GM12891 (cell line): ENCODE measurements around the gene ZNF300.
"Not testable (repeated sequence)": the region's sequence is repeated elsewhere in the genome, so short reads cannot be mapped to it uniquely, and the experiment has no call there.

Source experiments
- DNase-seq: peaks from one replicate; pipeline ENCODE4 v3.0.0; 2011; ENCODE audit warnings: low spot score; ENCODE audit not compliant: insufficient read length
- FAIRE-seq: peaks from 2 replicates; lab custom pipeline; 2011; peaks lifted over from hg19 to GRCh38; lab: Jason Lieb, UNC
- PAX5 ChIP-seq: IDR thresholded peaks from 2 replicates; pipeline ENCODE4 v1.6.1; 2011; ENCODE audit warnings: low read length, moderate library complexity, mild to moderate bottlenecking; ENCODE audit not compliant: insufficient read depth, severe bottlenecking
- POLR2A ChIP-seq: IDR thresholded peaks from 2 replicates; pipeline ENCODE4 v1.6.1; 2011; ENCODE audit warnings: low read depth, low read length, control low read depth
- POLR2AphosphoS5 ChIP-seq: IDR thresholded peaks from 2 replicates; pipeline ENCODE4 v1.6.1; 2011; ENCODE audit warnings: low read depth, low read length, control low read depth
- POU2F2 ChIP-seq: IDR thresholded peaks from 2 replicates; pipeline ENCODE4 v1.6.1; 2011; ENCODE audit warnings: low read depth, mild to moderate bottlenecking, control low read depth, low read length, moderate library complexity
- SPI1 ChIP-seq: IDR thresholded peaks from 2 replicates; pipeline ENCODE4 v1.6.1; 2011; ENCODE audit warnings: low read depth, low read length, control low read depth
- TAF1 ChIP-seq: IDR thresholded peaks from 2 replicates; pipeline ENCODE4 v1.6.1; 2011; ENCODE audit warnings: low read depth, low read length, control low read depth

ZNF300 gene

DNA sequence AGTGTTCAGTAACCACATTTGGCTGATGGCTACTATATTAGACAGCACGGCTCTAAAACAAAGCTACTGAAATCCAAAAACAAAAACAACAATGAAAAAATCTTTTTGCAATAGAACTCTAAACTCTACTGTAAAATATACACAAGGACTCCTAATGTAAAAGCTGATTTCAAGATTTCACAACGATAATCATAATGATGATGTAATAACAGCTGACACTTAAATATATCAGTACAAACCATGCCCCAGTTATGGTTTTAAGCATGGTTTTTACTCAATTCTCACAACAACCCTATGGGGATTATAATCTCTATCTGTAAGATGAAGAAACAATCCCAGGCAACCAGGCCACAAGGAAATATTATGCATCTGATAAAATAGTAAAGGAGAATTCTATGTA is 3.3 kb downstream of the ZNF300 start:
- DNase-seq (no peak), FAIRE-seq (no peak)
- TF ChIP-seq POLR2AphosphoS5, result no peak
- no peak for TF ChIP-seq PAX5
- TF ChIP-seq SPI1, result no peak
- no peak for TF ChIP-seq POU2F2
- TF ChIP-seq POLR2A, result no peak
- no peak for TF ChIP-seq TAF1

DNA sequence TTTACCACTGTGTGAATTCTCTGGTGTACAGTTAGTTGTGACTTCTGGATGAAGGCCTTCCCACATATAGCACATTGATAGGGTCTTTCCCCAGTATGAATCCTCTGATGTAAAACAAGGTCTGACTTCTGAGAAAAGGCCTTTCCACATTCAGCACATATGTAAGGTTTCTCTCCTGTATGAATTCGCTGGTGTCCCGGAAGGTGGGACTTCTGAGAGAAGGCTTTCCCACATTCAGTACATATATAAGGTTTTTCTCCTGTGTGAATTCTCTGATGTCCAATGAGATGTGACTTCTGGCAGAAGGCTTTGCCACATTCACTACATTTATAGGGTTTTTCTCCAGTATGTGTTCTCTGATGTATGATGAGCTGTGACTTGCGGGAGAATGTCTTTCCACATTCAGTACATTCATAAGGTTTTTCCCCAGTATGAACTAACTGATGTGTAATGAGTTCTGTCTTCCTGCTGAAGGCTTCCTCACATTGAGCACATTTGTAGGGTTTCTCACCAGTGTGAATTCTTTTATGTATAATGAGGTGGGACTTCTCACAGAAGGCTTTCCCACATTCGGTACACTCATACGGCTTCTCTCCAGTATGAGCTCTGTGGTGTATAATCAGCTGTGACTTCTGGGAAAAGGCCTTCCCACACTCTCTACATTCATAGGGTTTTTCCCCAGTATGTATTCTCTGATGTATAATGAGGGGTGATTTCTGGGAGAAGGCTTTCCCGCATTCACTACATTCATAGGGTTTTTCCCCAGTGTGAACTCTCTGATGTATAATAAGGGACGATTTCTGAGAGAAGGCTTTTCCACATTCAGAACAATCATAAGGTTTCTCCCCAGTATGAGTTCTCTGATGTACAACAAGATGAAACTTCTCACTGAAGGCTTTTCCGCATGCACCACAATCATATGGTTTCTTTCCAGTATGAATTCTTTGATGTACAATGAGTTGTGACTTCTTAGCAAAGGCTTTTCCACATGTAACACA is 9.1 kb downstream of the ZNF300 start:
- no peak for FAIRE-seq
- no peak for DNase-seq
- TF ChIP-seq POU2F2 (no peak), SPI1 (no peak), POLR2A (no peak), TAF1 (no peak), POLR2AphosphoS5 (no peak)

DNA sequence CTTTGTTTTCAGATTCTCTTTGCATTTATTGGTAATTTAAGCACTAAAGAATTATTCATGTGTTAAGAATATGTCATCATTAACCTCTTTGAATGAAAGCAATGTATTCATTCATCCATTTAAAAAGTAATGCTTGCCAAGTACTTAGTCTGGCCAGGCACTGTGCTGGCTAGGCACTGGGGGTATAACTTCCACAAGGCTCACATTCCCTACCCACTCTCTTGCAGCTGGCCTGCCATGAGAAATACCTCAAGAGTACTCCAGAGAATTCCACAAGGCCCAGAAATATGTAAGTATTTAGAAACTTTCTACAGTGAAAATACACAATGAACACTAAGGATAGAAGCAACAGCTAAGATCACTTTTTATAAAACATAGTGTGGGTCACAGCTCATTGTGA is 25.4 kb downstream of the ZNF300 start:
- TF ChIP-seq POLR2A (no peak), PAX5 (no peak)
- DNase-seq (no peak), FAIRE-seq (no peak)

DNA sequence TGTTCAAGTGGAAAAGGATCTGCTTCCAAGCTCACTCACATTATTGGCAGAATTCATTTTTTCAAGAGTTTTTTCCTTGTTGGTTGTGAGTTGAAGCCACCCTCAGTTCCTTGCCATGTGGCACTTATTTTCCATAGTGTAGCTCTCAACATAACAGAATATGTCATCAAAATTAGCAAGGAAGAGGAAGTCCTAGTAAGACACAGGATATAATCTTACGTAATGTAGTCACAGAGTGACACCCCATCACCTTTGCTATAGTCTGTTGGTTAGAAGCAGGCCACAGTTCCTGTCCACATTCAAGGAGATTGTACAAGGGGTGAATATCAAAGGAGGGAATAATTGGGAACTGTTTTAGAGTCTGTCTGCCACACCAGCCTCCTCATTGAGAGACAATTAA is 42.7 kb downstream of the ZNF300 start:
- TF ChIP-seq POLR2AphosphoS5, result no peak
- no peak for TF ChIP-seq SPI1
- no peak for TF ChIP-seq PAX5
- TF ChIP-seq POU2F2, result no peak
- TF ChIP-seq TAF1, result no peak
- TF ChIP-seq POLR2A, result no peak
- DNase-seq (no peak), FAIRE-seq (no peak)

DNA sequence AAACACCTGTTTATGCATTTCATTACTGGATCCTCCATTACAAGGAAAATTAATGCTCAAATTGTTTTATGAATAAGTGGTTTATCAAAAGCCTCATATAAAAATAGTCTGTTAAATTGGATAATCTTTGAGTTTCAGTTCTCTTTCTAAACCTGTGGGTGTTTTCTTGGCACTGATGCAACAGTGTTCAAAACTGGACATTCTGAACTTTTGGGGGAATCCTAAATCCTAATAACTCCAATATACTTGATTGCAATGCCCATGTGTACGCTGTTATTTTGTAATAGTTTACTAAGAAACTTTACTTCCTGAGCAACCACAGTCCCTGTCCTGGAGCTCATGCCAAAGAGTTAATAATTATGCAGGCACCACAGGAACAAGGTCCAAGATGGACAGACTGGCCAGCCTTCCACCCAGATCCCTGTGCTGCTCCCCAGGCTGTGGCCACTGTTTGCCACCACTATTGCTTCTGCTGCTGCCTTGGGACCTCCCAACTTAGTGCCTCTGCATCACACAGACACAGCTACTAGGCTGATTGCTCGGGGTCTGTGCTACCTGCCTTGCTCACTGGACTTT is 44.4 kb downstream of the ZNF300 start:
- FAIRE-seq (no peak), DNase-seq (no peak)
- TF ChIP-seq SPI1 (no peak), POLR2A (no peak), POU2F2 (no peak), PAX5 (no peak), TAF1 (no peak), POLR2AphosphoS5 (no peak)

DNA sequence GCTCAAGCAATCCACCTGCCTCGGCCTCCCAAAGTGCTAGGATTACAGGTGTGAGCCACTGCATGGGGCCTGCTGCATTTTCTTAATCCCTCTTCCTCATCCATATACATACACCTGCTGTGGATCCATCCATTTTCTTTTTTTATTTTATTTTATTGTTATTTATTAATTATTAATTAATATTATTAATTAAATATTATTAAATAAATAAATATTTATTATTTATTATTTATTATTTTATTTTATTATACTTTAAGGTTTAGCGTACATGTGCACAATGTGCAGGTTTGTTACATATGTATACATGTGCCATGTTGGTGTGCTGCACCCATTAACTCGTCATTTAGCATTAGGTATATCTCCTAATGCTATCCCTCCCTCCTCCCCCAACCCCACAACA is 48.1 kb downstream of the ZNF300 start:
- FAIRE-seq, DNase-seq: not testable (repeated sequence)

DNA sequence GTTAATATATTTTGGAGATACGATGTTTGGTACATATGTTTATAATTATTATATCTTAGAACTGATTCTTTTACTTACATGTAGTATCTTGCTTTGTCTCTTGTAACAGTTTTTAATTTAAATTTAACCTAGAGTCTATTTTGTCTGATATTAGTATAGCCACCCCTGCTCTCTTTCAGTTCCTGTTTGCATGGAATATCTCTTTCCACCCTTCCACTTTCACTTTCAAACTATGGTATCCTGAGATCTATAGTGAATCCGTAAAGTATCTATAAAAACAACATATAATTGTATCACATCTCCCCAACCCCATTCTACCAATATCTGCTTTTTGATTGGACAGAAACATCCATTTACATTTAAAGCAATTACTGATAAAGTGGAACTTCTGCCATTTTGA is 51.2 kb downstream of the ZNF300 start:
- FAIRE-seq (no peak), DNase-seq (no peak)
- TF ChIP-seq POU2F2 (no peak), SPI1 (peak; percentile 83)

DNA sequence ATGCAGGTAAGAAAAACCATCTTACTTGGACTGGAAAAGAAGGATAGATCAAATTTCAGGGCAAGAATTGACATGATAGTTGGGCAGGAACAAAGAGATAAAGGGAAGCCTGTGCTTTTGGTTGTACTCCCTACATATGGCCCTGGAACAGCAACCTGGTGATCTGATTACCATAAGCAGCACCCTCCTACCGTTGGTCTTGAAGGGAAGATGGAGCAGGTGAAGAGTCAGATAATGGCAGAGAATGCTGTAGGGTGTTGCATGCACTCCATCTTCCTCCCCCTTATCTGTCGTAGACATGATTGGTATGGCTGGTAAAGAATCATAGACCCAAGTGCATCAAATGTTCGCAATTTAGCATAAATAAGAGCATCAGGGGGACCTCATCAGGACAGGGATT is 53.7 kb downstream of the ZNF300 start:
- TF ChIP-seq TAF1 (no peak), POLR2AphosphoS5 (no peak), PAX5 (no peak), POLR2A (no peak), POU2F2 (no peak)
- DNase-seq (no peak), FAIRE-seq (no peak)

DNA sequence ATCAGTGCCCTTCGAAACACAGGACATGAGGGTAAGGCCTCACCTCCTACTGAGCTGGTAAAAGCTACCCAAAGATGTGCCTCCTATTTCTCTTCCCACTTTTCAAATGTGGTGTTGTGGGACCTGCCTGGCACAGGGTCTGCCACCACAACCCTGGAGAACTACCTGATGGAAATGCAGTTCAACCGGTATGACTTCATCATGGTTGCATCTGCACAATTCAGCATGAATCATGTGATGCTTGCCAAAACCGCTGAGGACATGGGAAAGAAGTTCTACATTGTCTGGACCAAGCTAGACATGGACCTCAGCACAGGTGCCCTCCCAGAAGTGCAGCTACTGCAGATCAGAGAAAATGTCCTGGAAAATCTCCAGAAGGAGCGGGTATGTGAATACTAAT is 56.5 kb downstream of the ZNF300 start:
- TF ChIP-seq POLR2A, result no peak
- DNase-seq (no peak), FAIRE-seq (no peak)

DNA sequence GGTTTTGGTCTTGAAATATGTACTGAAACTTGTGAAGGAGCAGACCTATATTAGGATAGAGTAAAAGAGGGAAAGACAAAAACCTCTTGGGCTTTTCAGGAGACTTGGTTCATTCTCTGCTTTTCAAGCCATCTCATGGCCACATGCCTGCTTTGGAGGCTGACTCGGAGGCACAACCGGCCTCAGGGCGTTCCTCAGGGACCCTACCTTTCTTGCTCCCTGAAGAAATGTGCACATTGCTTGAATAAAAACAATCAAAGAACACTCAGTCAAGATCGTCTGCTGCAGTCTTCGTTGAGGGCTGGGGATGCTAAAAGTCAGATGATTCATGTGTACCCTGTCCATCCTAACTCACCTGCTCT is 57.5 kb downstream of the ZNF300 start:
- FAIRE-seq, result peak; percentile 9
- no peak for DNase-seq
- TF ChIP-seq PAX5, result no peak
- TF ChIP-seq SPI1, result no peak
- TF ChIP-seq POLR2A, result no peak
- no peak for TF ChIP-seq POLR2AphosphoS5
- TF ChIP-seq TAF1, result no peak
- TF ChIP-seq POU2F2, result no peak

DNA sequence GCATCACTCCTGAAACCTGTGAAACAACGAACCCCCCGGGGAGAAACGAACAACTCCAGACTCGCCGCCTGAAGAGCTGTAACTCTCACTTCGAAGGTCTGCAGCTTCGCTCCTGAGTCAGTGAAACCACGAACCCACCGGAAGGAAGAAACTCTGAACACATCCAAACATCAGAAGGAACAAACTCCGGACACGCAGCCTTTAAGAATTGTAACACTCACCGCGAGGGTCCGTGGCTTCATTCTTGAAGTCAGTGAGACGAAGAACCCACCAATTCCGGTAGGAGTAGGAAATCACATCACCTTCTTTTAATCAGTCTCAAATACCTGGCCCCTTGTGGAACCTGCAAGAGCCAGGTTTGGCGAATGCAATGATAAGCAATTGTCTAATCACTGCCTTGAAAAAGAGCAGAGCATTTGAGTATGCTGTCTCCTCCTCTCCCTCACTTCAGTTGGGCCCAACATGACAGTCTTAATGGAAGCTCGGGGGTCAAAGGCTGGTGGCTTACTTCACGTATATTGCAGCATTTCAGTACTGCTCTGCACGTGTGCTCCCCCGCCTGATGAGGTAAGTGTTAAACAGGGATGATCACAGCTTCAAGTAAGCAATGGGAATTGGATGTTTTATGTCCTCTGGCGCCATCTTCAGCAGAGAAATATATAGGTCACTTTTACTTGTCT is 58.0 kb downstream of the ZNF300 start:
- DNase-seq, result peak; percentile 32
- TF ChIP-seq POLR2A (no peak), POLR2AphosphoS5 (no peak), TAF1 (no peak), PAX5 (no peak), POU2F2 (no peak), SPI1 (no peak)
- peak; percentile 96 for FAIRE-seq

DNA sequence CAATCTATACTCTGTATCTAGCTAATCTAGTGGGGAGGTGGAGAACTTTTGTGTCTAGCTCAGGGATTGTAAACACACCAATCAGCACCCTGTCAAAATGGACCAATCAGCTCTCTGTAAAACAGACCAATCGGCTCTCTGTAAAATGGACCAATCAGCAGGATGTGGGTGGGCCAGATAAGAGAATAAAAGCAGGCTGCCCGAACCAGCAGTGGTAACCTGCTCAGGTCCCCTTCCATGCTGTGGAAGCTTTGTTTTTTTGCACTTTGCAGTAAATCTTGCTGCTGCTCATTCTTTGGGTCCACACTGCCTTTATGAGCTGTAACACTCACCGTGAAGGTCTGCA is 58.5 kb downstream of the ZNF300 start, which contains the start of gene IRGM:
IRGM (plus strand) TSS at position 214 of the 346 bp plus-strand sequence. CDS start 1,603 bp downstream, outside the sequence.
- not testable (repeated sequence) for FAIRE-seq

DNA sequence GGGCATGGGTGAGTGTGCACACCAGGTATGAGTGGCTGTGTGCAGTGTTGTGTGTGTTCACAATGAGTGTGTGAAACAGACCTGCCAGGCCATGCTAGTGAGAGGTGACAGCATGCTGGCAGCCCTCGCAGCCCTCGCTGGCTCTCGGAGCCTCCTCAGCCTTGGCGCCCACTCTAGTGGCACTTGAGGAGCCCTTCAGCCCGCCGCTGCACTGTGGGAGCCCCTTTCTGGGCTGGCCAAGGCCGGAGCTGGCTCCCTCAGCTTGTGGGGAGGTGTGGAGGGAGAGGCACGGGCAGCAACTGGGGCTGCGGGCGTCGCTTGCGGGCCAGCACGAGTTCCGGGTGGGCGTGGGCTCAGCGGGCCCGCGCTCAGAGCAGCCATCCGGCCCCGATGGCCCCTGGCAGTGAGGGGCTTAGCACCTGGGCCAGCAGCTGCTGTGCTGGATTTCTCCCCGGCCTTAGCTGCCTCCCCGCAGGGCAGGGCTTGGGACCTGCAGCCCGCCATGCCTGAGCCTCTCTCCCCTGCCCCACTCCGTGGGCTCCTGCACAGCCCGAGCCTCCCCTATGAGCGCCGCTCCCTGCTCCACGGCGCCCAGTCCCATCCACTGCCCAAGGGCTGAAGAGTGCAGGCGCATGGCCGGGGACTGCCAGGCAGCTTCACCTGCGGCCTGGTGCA is 59.5 kb downstream of the ZNF300 start:
- DNase-seq, FAIRE-seq: not testable (repeated sequence)

More for the DNA sequence above, 58.5 kb downstream of the ZNF300 start, which contains the start of gene IRGM:
- DNase-seq, result not testable (repeated sequence)
